ENCODE results near the gene CLEC11A. TPM values are rescaled to one million over a fixed set of nuclear protein-coding genes. Genes with fewer than 3 reads are reported as not detected.

Gene CLEC11A
- total RNA-seq, 1 experiment from 2014 or later = 7.6 TPM

DNA sequence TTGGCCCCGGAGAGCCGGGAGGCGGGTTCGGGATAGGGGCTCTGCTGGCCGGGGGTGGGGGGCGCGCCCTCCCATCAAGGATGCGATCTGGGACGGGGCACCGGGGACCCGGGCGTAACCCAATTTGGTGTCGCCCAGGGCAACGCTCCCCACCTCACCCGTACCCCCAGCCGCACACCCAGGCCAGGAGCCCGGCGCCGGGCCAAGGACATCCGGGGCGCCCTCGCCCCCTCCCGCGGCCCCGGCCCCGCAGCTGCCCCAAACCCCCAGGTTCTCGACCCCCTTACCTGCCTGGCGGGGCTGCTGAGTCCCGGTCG is 4.1 kb upstream of the CLEC11A start (continued):
- TF ChIP-seq, protein P1, sequence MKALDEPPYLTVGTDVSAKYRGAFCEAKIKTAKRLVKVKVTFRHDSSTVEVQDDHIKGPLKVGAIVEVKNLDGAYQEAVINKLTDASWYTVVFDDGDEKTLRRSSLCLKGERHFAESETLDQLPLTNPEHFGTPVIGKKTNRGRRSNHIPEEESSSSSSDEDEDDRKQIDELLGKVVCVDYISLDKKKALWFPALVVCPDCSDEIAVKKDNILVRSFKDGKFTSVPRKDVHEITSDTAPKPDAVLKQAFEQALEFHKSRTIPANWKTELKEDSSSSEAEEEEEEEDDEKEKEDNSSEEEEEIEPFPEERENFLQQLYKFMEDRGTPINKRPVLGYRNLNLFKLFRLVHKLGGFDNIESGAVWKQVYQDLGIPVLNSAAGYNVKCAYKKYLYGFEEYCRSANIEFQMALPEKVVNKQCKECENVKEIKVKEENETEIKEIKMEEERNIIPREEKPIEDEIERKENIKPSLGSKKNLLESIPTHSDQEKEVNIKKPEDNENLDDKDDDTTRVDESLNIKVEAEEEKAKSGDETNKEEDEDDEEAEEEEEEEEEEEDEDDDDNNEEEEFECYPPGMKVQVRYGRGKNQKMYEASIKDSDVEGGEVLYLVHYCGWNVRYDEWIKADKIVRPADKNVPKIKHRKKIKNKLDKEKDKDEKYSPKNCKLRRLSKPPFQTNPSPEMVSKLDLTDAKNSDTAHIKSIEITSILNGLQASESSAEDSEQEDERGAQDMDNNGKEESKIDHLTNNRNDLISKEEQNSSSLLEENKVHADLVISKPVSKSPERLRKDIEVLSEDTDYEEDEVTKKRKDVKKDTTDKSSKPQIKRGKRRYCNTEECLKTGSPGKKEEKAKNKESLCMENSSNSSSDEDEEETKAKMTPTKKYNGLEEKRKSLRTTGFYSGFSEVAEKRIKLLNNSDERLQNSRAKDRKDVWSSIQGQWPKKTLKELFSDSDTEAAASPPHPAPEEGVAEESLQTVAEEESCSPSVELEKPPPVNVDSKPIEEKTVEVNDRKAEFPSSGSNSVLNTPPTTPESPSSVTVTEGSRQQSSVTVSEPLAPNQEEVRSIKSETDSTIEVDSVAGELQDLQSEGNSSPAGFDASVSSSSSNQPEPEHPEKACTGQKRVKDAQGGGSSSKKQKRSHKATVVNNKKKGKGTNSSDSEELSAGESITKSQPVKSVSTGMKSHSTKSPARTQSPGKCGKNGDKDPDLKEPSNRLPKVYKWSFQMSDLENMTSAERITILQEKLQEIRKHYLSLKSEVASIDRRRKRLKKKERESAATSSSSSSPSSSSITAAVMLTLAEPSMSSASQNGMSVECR (CRISPR knock-in tag; IDR thresholded peaks at IDR 0.05; ENCODE audit: borderline replicate concordance) = no peak
- no peak for TF ChIP-seq E2F1 (CRISPR knock-in tag; IDR thresholded peaks at IDR 0.05)

- ChIA-PET POLR2A (no interaction called here), CTCF (interaction anchor here (1.2 to 6.7 kb wide), 3 partner anchors 16 to 112 kb away, joined by 5 to 195 read pairs (median 9); no protein-coding TSS in a partner anchor)
- H3K4me3 Mint-ChIP-seq = peak within 1 kb of the TSS; percentile 68
- no peaks in the 10 kb centered on the region for H3K36me3 Mint-ChIP-seq
- no peak for TF ChIP-seq IRF2 (CRISPR knock-in tag; IDR thresholded peaks at IDR 0.05; ENCODE audit: borderline replicate concordance, low read depth)
- TF ChIP-seq, protein P2, sequence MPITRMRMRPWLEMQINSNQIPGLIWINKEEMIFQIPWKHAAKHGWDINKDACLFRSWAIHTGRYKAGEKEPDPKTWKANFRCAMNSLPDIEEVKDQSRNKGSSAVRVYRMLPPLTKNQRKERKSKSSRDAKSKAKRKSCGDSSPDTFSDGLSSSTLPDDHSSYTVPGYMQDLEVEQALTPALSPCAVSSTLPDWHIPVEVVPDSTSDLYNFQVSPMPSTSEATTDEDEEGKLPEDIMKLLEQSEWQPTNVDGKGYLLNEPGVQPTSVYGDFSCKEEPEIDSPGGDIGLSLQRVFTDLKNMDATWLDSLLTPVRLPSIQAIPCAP (CRISPR knock-in tag; IDR thresholded peaks at IDR 0.05) = no peak
- TF ChIP-seq GRHL2 (CRISPR knock-in tag; IDR thresholded peaks at IDR 0.05; ENCODE audit: insufficient replicate concordance, severe bottlenecking) = no peak
- TF ChIP-seq ZBTB21 (CRISPR knock-in tag; IDR thresholded peaks at IDR 0.05; ENCODE audit: borderline replicate concordance) = no peak
- no peak for TF ChIP-seq NFE2L1 (CRISPR knock-in tag; IDR thresholded peaks at IDR 0.05)
- peak; percentile 39; the same call in 1 of the 2 replicates for TF ChIP-seq SP1 (CRISPR knock-in tag; conservative IDR thresholded peaks at IDR 0.05)
- H3K27me3 Mint-ChIP-seq (ENCODE audit: low read depth) = peaks cover 56% of the 10 kb centered on the region
- DNase-seq (ENCODE audit: low spot score) (peak; percentile 76), ATAC-seq (peak; percentile 7; the same call in 1 of the 2 replicates)
- H3K4me1 Mint-ChIP-seq = peaks cover 45% of the 10 kb centered on the region
- no peak within 1 kb of the TSS for H3K27ac Mint-ChIP-seq
- no peaks in the 10 kb centered on the region for H3K9me3 Mint-ChIP-seq
These were observed 3.6 kb upstream of the CLEC11A start, which contains the start of gene SHANK1 for GRCh38 chr19:50719566-50719965. Gene SHANK1 (minus strand): TSS chr19:50719802. CDS start chr19:50716919, 2,883 bp downstream.

GRCh38 chr19:50720181-50720920 is 2.8 kb upstream of the CLEC11A start:
- Mint-ChIP-seq H3K27ac (no peak overlapping the region), H3K4me1 (peaks cover 45% of the 10 kb centered on the region), H3K4me3 (peak overlapping the region; percentile 56), H3K36me3 (no peaks in the 10 kb centered on the region), H3K27me3 (ENCODE audit: low read depth) (peaks cover 51% of the 10 kb centered on the region), H3K9me3 (no peaks in the 10 kb centered on the region)
- TF ChIP-seq OVOL2 (CRISPR knock-in tag; IDR thresholded peaks at IDR 0.05; ENCODE audit: borderline replicate concordance) (no peak), MYBL2 (CRISPR knock-in tag; IDR thresholded peaks at IDR 0.05) (no peak), NFYB (CRISPR knock-in tag; conservative IDR thresholded peaks at IDR 0.05; ENCODE audit: low read depth) (no peak), TCF7 (CRISPR knock-in tag; IDR thresholded peaks at IDR 0.05; ENCODE audit: low read depth) (no peak), RELA (CRISPR knock-in tag; IDR thresholded peaks at IDR 0.05; ENCODE audit: borderline replicate concordance) (no peak), RORB (CRISPR knock-in tag; IDR thresholded peaks at IDR 0.05) (no peak), ATF3 (CRISPR knock-in tag; conservative IDR thresholded peaks at IDR 0.05) (no peak), MLX (CRISPR knock-in tag; IDR thresholded peaks at IDR 0.05) (no peak), CREB1 (CRISPR knock-in tag; IDR thresholded peaks at IDR 0.05) (no peak), ZNF219 (CRISPR knock-in tag; IDR thresholded peaks at IDR 0.05; ENCODE audit: borderline replicate concordance) (no peak), FOXP1 (CRISPR knock-in tag; IDR thresholded peaks at IDR 0.05; ENCODE audit: borderline replicate concordance) (no peak), NFATC4 (CRISPR knock-in tag; IDR thresholded peaks at IDR 0.05) (no peak)
- TF ChIP-seq, protein P3, sequence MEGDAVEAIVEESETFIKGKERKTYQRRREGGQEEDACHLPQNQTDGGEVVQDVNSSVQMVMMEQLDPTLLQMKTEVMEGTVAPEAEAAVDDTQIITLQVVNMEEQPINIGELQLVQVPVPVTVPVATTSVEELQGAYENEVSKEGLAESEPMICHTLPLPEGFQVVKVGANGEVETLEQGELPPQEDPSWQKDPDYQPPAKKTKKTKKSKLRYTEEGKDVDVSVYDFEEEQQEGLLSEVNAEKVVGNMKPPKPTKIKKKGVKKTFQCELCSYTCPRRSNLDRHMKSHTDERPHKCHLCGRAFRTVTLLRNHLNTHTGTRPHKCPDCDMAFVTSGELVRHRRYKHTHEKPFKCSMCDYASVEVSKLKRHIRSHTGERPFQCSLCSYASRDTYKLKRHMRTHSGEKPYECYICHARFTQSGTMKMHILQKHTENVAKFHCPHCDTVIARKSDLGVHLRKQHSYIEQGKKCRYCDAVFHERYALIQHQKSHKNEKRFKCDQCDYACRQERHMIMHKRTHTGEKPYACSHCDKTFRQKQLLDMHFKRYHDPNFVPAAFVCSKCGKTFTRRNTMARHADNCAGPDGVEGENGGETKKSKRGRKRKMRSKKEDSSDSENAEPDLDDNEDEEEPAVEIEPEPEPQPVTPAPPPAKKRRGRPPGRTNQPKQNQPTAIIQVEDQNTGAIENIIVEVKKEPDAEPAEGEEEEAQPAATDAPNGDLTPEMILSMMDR (IDR thresholded peaks at IDR 0.05) = no peak
- TF ChIP-seq, protein P4, sequence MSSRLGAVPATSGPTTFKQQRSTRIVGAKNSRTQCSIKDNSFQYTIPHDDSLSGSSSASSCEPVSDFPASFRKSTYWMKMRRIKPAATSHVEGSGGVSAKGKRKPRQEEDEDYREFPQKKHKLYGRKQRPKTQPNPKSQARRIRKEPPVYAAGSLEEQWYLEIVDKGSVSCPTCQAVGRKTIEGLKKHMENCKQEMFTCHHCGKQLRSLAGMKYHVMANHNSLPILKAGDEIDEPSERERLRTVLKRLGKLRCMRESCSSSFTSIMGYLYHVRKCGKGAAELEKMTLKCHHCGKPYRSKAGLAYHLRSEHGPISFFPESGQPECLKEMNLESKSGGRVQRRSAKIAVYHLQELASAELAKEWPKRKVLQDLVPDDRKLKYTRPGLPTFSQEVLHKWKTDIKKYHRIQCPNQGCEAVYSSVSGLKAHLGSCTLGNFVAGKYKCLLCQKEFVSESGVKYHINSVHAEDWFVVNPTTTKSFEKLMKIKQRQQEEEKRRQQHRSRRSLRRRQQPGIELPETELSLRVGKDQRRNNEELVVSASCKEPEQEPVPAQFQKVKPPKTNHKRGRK (CRISPR knock-in tag; IDR thresholded peaks at IDR 0.05; ENCODE audit: borderline replicate concordance) = no peak
- POLR2A ChIA-PET = interaction anchor here (0.5 to 0.9 kb wide), 2 partner anchors 14 to 62 kb away, joined by 3 read pairs; no protein-coding TSS in a partner anchor
- ATAC-seq = no peak
- DNase-seq (ENCODE audit: low spot score) = no peak
- CTCF ChIA-PET = interaction anchor here (0.5 to 6.7 kb wide), 12 partner anchors 17 to 363 kb away, joined by 3 to 195 read pairs (median 4); no protein-coding TSS in a partner anchor
